ENCODE results near the gene PEX11A.
A peak's percentile ranks its signal among the peaks of the same experiment; 100 is the strongest.

PEX11A gene, protein sequence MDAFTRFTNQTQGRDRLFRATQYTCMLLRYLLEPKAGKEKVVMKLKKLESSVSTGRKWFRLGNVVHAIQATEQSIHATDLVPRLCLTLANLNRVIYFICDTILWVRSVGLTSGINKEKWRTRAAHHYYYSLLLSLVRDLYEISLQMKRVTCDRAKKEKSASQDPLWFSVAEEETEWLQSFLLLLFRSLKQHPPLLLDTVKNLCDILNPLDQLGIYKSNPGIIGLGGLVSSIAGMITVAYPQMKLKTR

DNA sequence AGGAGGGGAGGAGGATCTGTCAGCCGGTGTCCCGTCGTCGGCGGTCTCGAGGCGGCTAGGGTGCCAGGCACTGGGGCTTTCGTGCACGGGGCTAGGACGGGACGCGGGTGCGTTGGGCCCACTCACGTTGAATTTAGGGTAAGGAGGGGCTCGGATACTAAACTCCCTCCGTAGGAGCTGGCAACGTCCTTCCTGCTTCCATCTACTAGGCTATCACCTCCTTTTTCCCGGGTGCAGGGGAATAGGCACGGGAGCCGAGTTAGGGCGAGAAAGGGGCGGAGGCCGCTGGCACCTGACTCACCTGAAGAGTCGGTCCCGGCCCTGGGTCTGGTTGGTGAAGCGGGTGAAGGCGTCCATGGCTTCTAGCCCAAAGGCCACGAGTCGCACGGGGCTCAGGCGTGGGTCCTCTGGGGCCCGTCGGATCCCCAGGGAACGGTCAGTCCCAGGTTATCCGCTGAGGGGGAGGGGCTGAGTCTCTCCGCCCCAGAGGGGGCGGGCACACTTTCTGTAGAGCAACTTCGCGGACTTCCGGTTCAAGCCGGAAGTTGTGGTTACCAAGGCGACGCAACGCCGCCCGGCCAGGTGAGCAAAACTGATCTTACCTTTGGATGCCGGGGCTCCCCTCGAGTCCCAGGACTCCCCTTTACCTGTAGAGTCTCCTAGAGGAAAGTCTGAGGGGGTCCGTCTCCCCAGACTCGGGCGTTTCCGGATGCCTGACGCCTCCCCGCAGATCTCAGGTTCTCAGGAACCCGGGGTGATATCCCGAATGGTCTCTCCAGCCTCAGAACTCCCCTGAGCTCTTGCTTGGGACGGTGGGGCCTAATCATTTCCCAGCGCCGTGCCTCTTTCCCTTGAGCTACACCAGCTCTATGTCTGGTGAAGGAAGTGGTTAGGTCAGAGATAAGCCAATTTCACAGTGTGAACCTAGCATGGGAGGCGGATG, at the start of gene PEX11A, which contains the start of gene WDR93:
Gene PEX11A, minus strand, starts transcription at position 479 of the 943 bp plus-strand sequence. Its CDS starts 122 bp downstream, at position 357.
Gene WDR93, plus strand, starts transcription at position 536 of the 943 bp plus-strand sequence. CDS start 10,936 bp downstream, outside the sequence.
- peak within 1 kb of the TSS; percentile 74 for H3K4me3 ChIP-seq (ENCODE audit: low read length)
- no peak for TF ChIP-seq ZNF274 (IDR thresholded peaks at IDR 0.05; ENCODE audit: low read depth, low read length)

DNA sequence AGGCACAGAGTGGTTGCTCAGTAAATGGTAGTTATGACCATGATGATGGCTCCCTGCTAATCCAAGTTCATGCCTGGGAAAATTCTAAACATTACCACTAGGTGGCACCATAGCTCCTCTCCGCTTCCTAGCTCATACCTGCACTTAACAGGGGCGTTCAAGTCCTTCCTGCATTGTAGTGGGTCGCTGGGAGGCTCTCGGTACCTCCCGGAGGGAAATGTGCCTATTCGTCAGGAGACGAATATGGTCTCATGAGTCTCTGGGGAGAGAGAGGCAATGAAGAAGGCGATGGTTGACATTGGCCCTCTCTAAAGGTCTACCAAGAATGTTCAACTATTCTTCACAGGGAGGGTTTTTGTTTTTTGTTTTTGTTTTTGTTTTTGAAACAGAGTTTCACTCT, 49.6 kb upstream of the PEX11A start:
- no peak for TF ChIP-seq ZNF274 (IDR thresholded peaks at IDR 0.05; ENCODE audit: low read depth, low read length)
- no peak overlapping the region for H3K4me3 ChIP-seq (ENCODE audit: low read length)

DNA sequence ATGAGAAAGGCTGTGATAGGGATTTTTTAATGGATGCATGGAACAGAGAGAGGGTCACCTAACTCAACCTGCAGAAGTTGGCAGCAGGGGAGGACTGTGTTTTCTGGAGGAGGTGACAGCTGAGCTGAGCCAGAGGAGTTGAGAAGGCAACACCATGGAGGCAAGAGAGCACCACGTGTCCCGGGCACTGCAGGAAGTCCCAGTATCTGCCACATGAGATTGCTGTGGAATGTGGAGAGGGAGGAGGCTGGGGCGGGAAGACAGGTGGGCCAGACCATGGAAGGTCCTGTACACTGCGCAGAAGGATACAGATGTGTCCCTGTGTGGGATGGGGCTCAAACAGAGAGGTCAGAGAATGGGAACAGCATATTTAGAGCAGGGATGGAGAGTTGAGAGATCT, 45.2 kb upstream of the PEX11A start:
- TF ChIP-seq ZNF274 (IDR thresholded peaks at IDR 0.05; ENCODE audit: low read depth, low read length): no peak
- no peak overlapping the region for H3K4me3 ChIP-seq (ENCODE audit: low read length)

DNA sequence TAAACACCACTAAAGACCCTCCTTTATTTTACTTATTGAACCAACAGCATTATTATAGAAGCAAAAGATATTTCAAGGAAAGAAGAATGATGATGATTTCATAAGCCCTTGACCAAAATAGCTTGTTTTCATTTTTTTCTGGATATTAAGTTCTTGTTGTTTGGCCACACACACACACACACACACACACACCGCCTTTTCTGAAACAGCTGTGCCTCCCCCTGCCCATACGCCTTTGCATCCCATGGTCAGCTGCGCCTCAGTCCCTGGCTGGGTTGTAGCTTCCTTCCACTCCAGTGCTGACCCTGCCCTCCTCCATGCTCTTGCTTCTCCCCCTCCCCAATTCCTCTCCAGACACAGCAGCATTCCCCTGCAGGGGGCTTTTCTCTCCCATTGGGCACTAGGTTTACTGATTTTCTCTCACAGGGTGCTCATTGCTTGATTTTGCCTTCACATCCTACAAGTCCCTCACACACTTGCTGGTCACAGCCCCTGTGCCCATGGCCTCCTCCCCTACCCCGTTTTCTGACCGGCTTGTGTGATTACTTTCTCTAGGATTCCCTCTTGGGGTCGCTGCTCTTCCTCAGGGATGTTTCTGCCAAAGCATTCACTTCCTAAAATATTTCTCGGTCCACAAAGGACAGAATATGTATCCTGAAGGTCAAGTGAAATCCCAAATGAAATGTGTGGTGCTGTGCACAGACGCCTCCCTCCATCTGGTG, 42.1 kb upstream of the PEX11A start:
- no peak overlapping the region for H3K4me3 ChIP-seq (ENCODE audit: low read length)
- TF ChIP-seq ZNF274 (IDR thresholded peaks at IDR 0.05; ENCODE audit: low read depth, low read length): no peak

DNA sequence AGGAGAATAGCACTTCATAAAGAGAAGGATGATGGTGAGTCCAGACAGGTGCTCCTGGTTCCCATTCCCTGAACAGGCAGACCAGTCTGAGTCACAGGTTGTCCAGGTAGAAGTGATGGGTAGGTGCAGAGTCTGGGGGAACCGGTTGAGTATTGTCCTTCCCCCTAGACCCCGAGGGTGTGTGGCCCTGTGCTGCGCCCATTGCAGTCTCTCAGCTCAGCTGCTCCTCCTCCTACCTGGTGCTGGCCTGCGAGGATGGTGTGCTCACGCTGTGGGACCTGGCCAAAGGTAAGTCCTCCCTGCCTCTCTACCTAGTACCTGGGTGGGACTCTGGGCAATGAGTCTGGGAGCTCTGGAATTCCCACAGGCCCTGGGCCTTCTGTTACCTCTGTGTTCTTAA, 40.7 kb upstream of the PEX11A start:
- no peak for TF ChIP-seq ZNF274 (IDR thresholded peaks at IDR 0.05; ENCODE audit: low read depth, low read length)
- H3K4me3 ChIP-seq (ENCODE audit: low read length): no peak overlapping the region

DNA sequence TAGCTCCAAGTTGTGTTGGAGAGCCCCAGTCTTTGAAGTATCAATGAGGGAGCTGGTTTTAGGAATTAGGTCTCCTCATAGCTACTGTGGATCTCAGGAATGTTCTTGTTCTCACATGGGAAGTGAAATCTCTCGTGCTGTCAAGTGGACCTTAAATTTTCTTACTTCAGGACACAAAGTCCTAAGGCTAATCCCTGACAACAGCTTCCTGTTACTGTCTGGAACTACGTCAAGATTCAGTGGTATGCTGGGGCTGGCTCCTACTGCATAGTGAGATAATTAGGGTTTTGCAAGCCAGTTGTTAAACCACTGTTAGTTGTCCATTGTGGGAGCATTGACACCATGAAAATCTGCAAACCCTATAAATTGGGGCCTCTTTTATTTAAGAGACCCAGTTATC, 37.7 kb upstream of the PEX11A start:
- no peak for TF ChIP-seq ZNF274 (IDR thresholded peaks at IDR 0.05; ENCODE audit: low read depth, low read length)
- H3K4me3 ChIP-seq (ENCODE audit: low read length): no peak overlapping the region

DNA sequence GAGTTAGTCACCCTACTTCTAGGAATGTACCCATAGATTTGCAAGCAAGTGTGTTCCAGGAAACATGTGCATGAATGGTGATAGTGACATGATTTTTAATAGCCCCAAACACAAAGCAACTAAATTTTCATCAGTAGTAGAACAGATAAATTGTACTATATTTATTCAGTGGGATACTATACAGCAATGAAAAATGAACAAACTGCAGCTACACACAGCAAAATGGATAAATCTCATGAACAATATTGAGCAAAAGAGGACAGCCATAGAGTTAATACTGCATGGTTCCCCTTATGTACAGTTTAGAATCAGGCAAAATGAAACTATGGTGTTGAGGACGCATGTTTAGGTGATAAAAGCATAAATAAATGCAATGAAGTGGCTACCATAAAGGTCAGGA, 34.5 kb upstream of the PEX11A start:
- no peak overlapping the region for H3K4me3 ChIP-seq (ENCODE audit: low read length)
- TF ChIP-seq ZNF274 (IDR thresholded peaks at IDR 0.05; ENCODE audit: low read depth, low read length): no peak

DNA sequence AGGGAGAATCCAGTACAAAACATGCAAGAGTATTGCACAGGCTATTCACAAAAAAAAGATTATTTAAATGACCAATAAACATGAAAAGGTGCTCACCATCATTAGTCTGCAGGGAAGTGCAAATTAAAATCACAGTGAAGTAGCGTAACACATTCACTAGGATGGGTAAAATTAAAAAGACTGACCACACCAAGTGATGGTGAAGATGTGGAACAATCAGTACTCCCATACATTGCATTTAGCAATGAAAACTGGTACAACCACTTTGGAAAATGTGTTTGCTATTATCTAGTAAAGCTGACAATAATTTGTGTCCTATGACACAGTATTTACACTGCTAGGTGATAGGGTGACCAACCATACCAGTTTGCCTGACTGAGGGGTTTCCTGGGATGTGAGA, 34.1 kb upstream of the PEX11A start:
- no peak overlapping the region for H3K4me3 ChIP-seq (ENCODE audit: low read length)
- TF ChIP-seq ZNF274 (IDR thresholded peaks at IDR 0.05; ENCODE audit: low read depth, low read length): no peak

DNA sequence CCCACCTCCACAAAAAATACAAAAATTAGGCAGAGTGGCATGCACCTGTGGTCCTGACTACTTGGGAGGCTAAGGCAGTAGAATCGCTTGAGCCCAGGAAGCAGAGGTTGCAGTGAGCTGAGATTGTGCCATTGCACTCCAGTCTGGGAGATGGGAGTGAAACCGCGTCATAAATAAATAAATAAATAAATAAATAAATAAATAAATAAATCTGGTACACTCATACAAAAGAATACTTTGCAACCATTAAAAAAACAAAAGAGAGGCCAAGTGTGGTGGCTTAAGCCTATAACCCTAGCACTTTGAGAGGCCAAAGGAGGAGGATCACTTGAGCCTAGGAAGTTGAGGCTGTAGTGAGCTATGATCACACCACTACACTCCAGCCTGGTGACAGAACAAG, 32.5 kb upstream of the PEX11A start:
- no peak for TF ChIP-seq ZNF274 (IDR thresholded peaks at IDR 0.05; ENCODE audit: low read depth, low read length)
- H3K4me3 ChIP-seq (ENCODE audit: low read length): no peak overlapping the region

DNA sequence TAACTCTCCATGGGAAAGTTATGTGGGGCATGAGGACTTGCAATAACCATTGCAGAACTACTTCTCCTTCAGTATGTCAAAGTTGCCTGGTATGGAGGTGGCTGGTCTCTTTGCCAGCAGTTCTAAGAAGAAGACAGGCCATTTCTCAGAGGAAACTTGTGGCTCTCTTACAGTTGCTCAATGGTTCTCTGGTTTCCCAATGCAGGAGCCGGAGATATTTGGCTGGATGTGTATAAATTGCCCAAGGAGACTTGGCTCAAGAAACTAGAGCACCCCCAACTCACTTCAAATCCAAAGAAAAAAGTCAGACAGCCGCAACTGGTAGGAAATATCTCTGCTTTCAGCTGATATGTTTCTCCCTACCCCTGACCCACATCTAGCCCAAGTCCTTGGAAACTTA, 24.2 kb upstream of the PEX11A start:
- no peak overlapping the region for H3K4me3 ChIP-seq (ENCODE audit: low read length)
- no peak for TF ChIP-seq ZNF274 (IDR thresholded peaks at IDR 0.05; ENCODE audit: low read depth, low read length)

DNA sequence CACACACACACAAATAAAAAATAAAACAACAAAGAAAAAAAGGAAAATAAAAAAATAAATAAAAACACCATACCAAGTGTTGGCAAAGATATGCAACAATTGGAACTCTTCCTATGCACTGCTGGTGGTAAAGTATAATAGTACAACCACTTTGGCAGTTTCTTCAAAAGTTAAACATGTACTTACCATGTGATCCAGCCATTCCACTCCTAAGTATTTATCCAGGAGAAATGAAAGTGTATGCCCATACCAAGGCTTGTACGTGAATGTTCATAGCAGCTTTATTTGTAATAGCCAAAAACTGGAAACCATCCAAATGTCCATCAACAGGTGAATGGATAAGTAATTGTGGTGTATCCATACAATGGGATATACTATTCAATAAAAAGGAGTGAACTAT, 17.0 kb upstream of the PEX11A start:
- H3K4me3 ChIP-seq (ENCODE audit: low read length): no peak overlapping the region
- no peak for TF ChIP-seq ZNF274 (IDR thresholded peaks at IDR 0.05; ENCODE audit: low read depth, low read length)

DNA sequence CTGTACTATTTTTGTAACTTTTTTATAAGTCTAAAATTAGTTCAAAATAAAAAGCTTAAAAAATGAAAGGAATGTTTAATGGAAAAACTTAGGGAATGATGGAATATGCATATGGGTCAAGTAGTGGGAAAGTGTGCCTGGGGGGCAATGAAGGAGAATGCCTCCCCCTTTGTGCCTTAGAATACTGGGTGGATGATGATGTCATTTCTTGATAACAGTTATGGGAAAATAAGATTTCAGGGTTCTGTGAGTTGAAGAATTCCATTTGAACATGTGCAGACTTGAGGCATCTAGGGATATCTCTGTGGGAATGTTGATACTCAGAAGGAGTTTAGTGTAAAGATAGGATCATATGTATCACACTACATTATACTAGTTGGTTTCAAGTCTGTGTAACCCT, 13.9 kb upstream of the PEX11A start:
- no peak for TF ChIP-seq ZNF274 (IDR thresholded peaks at IDR 0.05; ENCODE audit: low read depth, low read length)
- H3K4me3 ChIP-seq (ENCODE audit: low read length): no peak overlapping the region

DNA sequence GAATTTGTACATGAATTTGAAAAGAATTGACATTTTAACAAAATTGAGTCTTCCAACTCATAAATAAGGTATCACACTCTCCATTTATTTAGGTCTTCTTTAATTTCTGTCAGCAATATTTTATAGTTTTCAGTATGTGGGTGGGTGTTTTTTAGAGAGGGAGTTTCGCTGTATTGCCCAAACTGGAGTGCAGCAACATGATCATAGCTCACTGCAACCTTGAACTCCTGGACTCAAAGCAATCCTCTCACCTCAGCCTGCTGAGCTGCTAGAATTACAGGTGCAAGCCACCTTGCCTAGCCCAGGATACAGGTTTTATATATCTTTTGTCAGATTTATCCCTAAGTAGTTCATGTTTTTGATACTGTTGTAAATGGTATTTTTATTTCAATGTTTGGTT, 4.6 kb upstream of the PEX11A start:
- TF ChIP-seq ZNF274 (IDR thresholded peaks at IDR 0.05; ENCODE audit: low read depth, low read length): no peak
- H3K4me3 ChIP-seq (ENCODE audit: low read length): no peak overlapping the region

DNA sequence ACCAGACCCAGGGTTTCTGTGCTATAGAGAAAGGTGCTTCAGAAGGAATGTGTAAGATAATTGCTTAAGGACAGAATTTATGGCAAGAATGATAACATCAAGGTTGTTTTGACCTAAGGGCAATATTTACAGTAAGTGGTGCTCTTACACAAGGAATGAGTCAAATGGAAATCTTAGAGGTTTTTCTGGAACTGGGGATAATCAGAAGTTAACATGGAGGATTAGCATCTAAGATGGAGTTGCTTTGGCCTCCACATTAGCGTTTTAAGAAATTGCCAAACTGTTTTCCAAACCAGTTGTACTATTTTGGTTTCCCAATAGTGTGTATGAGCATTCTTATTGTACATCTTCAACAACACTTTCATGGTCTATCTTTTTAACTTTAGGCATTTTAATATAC, 3.1 kb upstream of the PEX11A start:
- H3K4me3 ChIP-seq (ENCODE audit: low read length): no peak overlapping the region
- TF ChIP-seq ZNF274 (IDR thresholded peaks at IDR 0.05; ENCODE audit: low read depth, low read length): no peak
